ENCODE data around the gene LILRB3.

LILRB3 gene

GRCh38 chr19:54206831-54207177 lies 16.0 kb downstream of the LILRB3 start:
- H3K4me2 ChIP-seq (ENCODE audit: low read length), result peak overlapping the region; percentile 22; the same call in 1 of the 2 replicates
- H3K79me2 ChIP-seq (ENCODE audit: insufficient read depth, low read length), result peaks cover 34% of the 10 kb centered on the region
- no peak overlapping the region for H3K4me3 ChIP-seq (ENCODE audit: low read depth, low read length, poor library complexity, severe bottlenecking)
- no peaks in the 10 kb centered on the region for H3K9me3 ChIP-seq (ENCODE audit: low read length)
- H2AFZ ChIP-seq (ENCODE audit: low read length), result no peak overlapping the region
- H3K4me1 ChIP-seq (ENCODE audit: insufficient read depth, low read length, severe bottlenecking), result peaks cover 62% of the 10 kb centered on the region
- H3K9ac ChIP-seq (ENCODE audit: low read length), result no peak overlapping the region
- no peaks in the 10 kb centered on the region; the same call in 1 of the 2 replicates for H4K20me1 ChIP-seq (ENCODE audit: insufficient read depth, low read length)
- 0 out of 2 replicates have a peak, but pooled peaks cover 6% of the 10 kb centered on the region for H3F3A ChIP-seq (ENCODE audit: insufficient read depth, low read length)
- TF ChIP-seq EZH2 (IDR thresholded peaks at IDR 0.05; ENCODE audit: borderline replicate concordance, low read length) (no peak), CTCF (IDR thresholded peaks at IDR 0.05; ENCODE audit: low read length) (no peak)
- no peak overlapping the region for H3K27ac ChIP-seq (ENCODE audit: low read depth, low read length, poor library complexity, severe bottlenecking)
- H3K9me2 ChIP-seq (ENCODE audit: low read depth, low read length), result no peaks in the 10 kb centered on the region
- no peaks in the 10 kb centered on the region for H3K27me3 ChIP-seq (ENCODE audit: insufficient read depth, low read length)
- peaks cover 96% of the 10 kb centered on the region for H3K36me3 ChIP-seq (ENCODE audit: insufficient read depth, low read length)

DNA sequence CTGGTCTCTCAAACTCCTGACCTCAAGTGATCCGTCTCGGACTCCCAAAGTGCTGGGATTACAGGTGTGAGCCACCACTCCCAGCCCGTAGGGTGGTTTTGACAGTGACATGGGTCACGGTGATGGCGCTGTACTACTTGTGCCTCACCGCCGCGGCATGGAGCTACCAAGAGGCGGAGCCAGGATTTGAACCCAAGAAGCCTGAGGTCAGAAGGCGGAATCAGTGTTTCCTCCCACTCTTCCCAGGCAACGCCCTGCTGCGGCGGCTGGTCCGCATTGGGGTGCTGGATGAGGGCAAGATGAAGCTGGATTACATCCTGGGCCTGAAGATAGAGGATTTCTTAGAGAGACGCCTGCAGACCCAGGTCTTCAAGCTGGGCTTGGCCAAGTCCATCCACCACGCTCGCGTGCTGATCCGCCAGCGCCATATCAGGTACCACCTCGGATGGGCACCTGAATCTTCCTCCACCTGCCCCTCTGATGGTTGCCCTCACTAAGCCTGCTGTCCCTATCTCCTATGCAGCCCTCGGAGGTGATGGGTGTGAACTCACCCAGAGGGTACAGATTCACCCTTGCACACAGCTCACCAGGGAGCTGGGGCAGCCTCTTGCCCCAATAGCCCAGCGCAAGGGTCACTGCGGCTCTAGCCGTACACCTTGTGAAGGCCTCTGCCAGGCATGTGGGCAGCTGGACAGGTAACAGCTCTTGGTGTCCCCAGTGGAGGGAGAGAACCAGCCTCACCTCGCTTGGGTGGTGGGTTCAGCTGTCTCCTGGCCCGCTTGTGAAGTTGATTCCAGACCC lies 16.6 kb downstream of the LILRB3 start:
- Histone ChIP-seq H3K4me1 (ENCODE audit: insufficient read depth, low read length, severe bottlenecking) (peaks cover 66% of the 10 kb centered on the region), H3K79me2 (ENCODE audit: insufficient read depth, low read length) (peaks cover 39% of the 10 kb centered on the region)

DNA sequence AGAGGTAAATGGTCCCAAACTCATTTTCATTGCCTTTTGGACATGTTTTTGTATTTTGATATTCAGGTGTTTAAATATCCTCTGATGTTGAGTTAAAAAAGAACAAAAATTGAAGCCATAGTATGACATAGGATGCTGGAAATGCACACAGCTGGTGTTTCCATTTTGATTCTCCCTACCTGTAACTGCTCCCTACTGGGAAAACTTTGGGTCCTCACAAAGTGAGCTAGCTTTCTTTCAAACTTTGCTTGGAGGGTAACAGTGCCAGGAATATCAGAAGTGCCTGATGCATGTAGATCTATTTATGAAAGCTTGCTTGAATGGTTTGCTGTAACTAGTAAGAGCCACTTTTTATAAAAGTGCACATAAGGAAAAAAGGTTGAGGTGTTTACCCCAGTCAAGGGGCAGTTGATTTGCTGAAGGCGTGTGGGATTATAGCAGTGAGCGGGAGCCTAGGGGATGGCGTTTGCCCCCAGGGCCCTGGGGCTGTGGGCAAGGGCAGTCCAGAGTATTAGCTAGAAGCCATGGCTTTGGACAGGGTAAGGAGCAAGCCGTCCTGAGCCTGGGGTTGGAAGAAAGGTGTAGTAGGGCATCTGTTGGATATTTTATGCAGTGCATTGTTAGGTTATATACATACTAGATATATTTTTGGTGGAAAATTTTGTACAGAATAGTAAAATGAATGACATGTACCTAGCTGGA lies 17.9 kb downstream of the LILRB3 start:
- Histone ChIP-seq H4K20me1 (ENCODE audit: insufficient read depth, low read length) (no peaks in the 10 kb centered on the region; the same call in 1 of the 2 replicates), H3K9ac (ENCODE audit: low read length) (no peak overlapping the region; the same call in 1 of the 2 replicates), H2AFZ (ENCODE audit: low read length) (no peak overlapping the region), H3K4me3 (ENCODE audit: low read depth, low read length, poor library complexity, severe bottlenecking) (peak overlapping the region; percentile 97), H3F3A (ENCODE audit: insufficient read depth, low read length) (0 out of 2 replicates have a peak, but pooled peaks cover 6% of the 10 kb centered on the region), H3K36me3 (ENCODE audit: insufficient read depth, low read length) (peaks cover 90% of the 10 kb centered on the region), H3K9me2 (ENCODE audit: low read depth, low read length) (no peaks in the 10 kb centered on the region), H3K4me1 (ENCODE audit: insufficient read depth, low read length, severe bottlenecking) (peaks cover 69% of the 10 kb centered on the region), H3K79me2 (ENCODE audit: insufficient read depth, low read length) (peaks cover 43% of the 10 kb centered on the region), H3K27me3 (ENCODE audit: insufficient read depth, low read length) (no peaks in the 10 kb centered on the region), H3K27ac (ENCODE audit: low read depth, low read length, poor library complexity, severe bottlenecking) (no peak overlapping the region), H3K4me2 (ENCODE audit: low read length) (peak overlapping the region; percentile 79), H3K9me3 (ENCODE audit: low read length) (no peaks in the 10 kb centered on the region)
- TF ChIP-seq EZH2 (IDR thresholded peaks at IDR 0.05; ENCODE audit: borderline replicate concordance, low read length) (no peak), CTCF (IDR thresholded peaks at IDR 0.05; ENCODE audit: low read length) (no peak)

More for the DNA sequence above, 16.6 kb downstream of the LILRB3 start:
- 0 out of 2 replicates have a peak, but pooled peaks cover 6% of the 10 kb centered on the region for H3F3A ChIP-seq (ENCODE audit: insufficient read depth, low read length)
- no peaks in the 10 kb centered on the region; the same call in 1 of the 2 replicates for H4K20me1 ChIP-seq (ENCODE audit: insufficient read depth, low read length)
- no peaks in the 10 kb centered on the region for H3K9me3 ChIP-seq (ENCODE audit: low read length)
- TF ChIP-seq EZH2 (IDR thresholded peaks at IDR 0.05; ENCODE audit: borderline replicate concordance, low read length) (no peak), CTCF (IDR thresholded peaks at IDR 0.05; ENCODE audit: low read length) (no peak)
- H3K27me3 ChIP-seq (ENCODE audit: insufficient read depth, low read length), result no peaks in the 10 kb centered on the region
- no peak overlapping the region for H3K27ac ChIP-seq (ENCODE audit: low read depth, low read length, poor library complexity, severe bottlenecking)
- no peaks in the 10 kb centered on the region for H3K9me2 ChIP-seq (ENCODE audit: low read depth, low read length)
- H3K9ac ChIP-seq (ENCODE audit: low read length), result no peak overlapping the region
- H3K4me2 ChIP-seq (ENCODE audit: low read length), result peak overlapping the region; percentile 22; the same call in 1 of the 2 replicates
- no peak overlapping the region for H2AFZ ChIP-seq (ENCODE audit: low read length)
- no peak overlapping the region for H3K4me3 ChIP-seq (ENCODE audit: low read depth, low read length, poor library complexity, severe bottlenecking)
- peaks cover 99% of the 10 kb centered on the region for H3K36me3 ChIP-seq (ENCODE audit: insufficient read depth, low read length)
